ENCODE measurements around the gene PPP1R3G. TPM values are rescaled to one million over a fixed set of nuclear protein-coding genes. Genes with fewer than 3 reads are reported as not detected.

Gene PPP1R3G
- total RNA-seq, 4 donors from 2014 or later = 0.26 to 6.0 (median 2.8) TPM

DNA sequence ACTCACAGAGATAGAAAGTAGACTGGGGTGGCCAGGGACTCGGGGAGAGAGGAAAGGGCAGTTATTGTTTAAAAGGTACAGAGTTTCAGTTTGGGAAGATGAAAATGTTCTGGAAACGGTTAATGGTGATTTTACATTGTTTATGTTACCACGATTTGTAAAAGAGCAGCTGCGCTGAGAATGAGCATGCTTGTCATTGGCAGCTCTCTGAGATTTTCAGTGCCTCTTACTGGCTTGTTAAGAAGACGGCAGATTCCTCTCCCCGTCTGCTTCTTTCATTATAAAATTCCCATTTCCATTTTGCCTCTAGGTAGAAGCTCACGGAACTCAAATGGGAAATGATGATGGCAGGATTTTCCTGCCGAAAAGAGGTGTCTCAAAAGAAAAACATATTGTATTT, 39.7 kb upstream of the PPP1R3G start:
- Histone ChIP-seq H3K4me3 (no peak overlapping the region), H3K4me1 (no peaks in the 10 kb centered on the region), H3K27ac (no peak overlapping the region), H3K9me3 (peaks cover 0 to 3% of the 10 kb centered on the region in 2 donors), H3K36me3 (no peaks in the 10 kb centered on the region), H3K27me3 (no peaks in the 10 kb centered on the region)
- intact Hi-C loops (cut with DNase I; ENCODE audit: low total_unique reads) = no loop called here
- DNase-seq = no peak
- TF ChIP-seq, protein P1, sequence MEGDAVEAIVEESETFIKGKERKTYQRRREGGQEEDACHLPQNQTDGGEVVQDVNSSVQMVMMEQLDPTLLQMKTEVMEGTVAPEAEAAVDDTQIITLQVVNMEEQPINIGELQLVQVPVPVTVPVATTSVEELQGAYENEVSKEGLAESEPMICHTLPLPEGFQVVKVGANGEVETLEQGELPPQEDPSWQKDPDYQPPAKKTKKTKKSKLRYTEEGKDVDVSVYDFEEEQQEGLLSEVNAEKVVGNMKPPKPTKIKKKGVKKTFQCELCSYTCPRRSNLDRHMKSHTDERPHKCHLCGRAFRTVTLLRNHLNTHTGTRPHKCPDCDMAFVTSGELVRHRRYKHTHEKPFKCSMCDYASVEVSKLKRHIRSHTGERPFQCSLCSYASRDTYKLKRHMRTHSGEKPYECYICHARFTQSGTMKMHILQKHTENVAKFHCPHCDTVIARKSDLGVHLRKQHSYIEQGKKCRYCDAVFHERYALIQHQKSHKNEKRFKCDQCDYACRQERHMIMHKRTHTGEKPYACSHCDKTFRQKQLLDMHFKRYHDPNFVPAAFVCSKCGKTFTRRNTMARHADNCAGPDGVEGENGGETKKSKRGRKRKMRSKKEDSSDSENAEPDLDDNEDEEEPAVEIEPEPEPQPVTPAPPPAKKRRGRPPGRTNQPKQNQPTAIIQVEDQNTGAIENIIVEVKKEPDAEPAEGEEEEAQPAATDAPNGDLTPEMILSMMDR (IDR thresholded peaks at IDR 0.05) = no peak
- TF ChIP-seq POLR2A (IDR thresholded peaks at IDR 0.05) = no peak

DNA sequence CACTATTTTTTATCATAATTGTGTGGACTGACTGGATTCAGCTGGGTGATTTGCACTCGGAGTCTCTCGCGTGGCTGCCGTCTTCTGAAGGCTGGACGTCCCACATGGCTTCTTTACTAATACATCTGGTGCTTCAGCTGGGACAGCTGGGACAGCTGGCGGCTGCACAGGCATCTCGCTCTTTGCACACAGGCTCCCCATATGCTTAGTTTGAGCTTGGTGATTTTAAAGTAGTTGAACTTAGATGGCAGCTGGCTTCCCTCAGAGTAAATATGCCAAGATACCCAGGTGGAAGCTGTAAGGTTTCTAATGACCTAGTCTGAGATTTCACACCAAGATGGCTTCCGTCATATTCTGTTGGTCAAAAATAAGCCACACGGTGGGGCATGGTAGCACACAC, 38.7 kb upstream of the PPP1R3G start:
- H3K4me1 ChIP-seq = no peaks in the 10 kb centered on the region
- DNase-seq = no peak
- peaks cover 0 to 13% of the 10 kb centered on the region in 2 donors for H3K9me3 ChIP-seq
- TF ChIP-seq, protein P1 (IDR thresholded peaks at IDR 0.05) = no peak
- no peak for TF ChIP-seq POLR2A (IDR thresholded peaks at IDR 0.05)
- intact Hi-C loops (cut with DNase I; ENCODE audit: low total_unique reads) = no loop called here
- H3K27ac ChIP-seq = no peak overlapping the region
- no peaks in the 10 kb centered on the region for H3K36me3 ChIP-seq
- H3K27me3 ChIP-seq = no peaks in the 10 kb centered on the region
- H3K4me3 ChIP-seq = no peak overlapping the region

GRCh38 chr6:5050009-5050408, 35.1 kb upstream of the PPP1R3G start:
- H3K36me3 ChIP-seq = no peaks in the 10 kb centered on the region
- no peak for DNase-seq
- peaks cover 0 to 18% of the 10 kb centered on the region in 2 donors for H3K9me3 ChIP-seq
- no peaks in the 10 kb centered on the region for H3K27me3 ChIP-seq
- TF ChIP-seq, protein P1 (IDR thresholded peaks at IDR 0.05) = no peak
- no peak for TF ChIP-seq POLR2A (IDR thresholded peaks at IDR 0.05)
- no peak overlapping the region for H3K4me3 ChIP-seq
- no peaks in the 10 kb centered on the region for H3K4me1 ChIP-seq
- no peak overlapping the region for H3K27ac ChIP-seq
- intact Hi-C loops (cut with DNase I; ENCODE audit: low total_unique reads) = no loop called here

DNA sequence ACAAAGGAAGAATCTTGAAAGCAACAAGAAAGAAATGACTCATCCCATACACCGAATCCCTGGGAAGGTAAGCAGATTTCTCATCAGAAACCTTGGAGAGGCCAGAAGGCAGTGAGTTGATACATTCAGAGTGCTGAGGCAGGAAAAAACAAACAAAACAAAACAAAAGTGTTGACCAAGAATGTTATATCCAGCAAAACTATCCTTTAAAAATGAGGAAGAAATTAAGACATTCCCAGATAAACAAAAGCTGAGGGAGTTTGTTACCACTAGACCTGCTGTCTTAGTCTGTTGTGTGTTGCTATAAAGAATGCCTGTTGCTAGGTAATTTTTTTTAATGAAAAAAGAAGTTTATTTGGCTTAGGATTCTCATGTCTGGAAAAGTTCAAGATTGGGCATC, 33.7 kb upstream of the PPP1R3G start:
- Histone ChIP-seq H3K27ac (no peak overlapping the region), H3K27me3 (no peaks in the 10 kb centered on the region), H3K36me3 (no peaks in the 10 kb centered on the region), H3K9me3 (peaks cover 0 to 18% of the 10 kb centered on the region in 2 donors), H3K4me1 (no peaks in the 10 kb centered on the region), H3K4me3 (no peak overlapping the region)
- no peak for DNase-seq
- TF ChIP-seq POLR2A (IDR thresholded peaks at IDR 0.05) = no peak
- TF ChIP-seq, protein P1 (IDR thresholded peaks at IDR 0.05) = no peak
- intact Hi-C loops (cut with DNase I; ENCODE audit: low total_unique reads) = no loop called here

DNA sequence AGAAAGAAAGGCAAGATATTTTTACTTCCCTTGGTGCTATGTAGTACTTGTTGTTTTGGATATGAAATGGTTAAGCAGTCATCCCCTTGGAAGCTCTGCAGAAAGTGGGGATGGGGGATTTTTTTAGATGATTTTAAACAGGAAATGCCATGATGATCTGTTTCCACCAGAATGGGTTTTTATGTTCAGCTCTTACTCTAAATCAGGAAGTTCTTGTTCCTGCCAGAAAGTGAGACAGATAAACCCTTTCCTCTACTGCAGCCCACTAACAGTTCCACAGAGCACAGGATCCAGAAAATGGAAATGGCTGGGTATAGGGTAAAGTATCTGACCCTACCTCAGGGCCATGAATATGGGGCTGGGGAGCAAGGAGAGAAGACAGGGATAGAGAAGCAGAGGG, 32.1 kb upstream of the PPP1R3G start:
- no peak overlapping the region for H3K4me3 ChIP-seq
- H3K4me1 ChIP-seq = no peaks in the 10 kb centered on the region
- H3K27ac ChIP-seq = no peak overlapping the region
- H3K36me3 ChIP-seq = no peaks in the 10 kb centered on the region
- DNase-seq = no peak
- TF ChIP-seq, protein P1 (IDR thresholded peaks at IDR 0.05) = no peak
- TF ChIP-seq POLR2A (IDR thresholded peaks at IDR 0.05) = no peak
- peaks cover 0 to 18% of the 10 kb centered on the region in 2 donors for H3K9me3 ChIP-seq
- intact Hi-C loops (cut with DNase I; ENCODE audit: low total_unique reads) = no loop called here
- no peaks in the 10 kb centered on the region for H3K27me3 ChIP-seq
